22Rv1 (cell line): Measurements from ENCODE around the gene PCYT1A.

ENCODE experiments used
- CTCF ChIP-seq: fragments of 450-650 bp; IDR thresholded peaks from 2 replicates; pipeline ENCODE4 v1.5.1; 2017; ENCODE audit warnings: mild to moderate bottlenecking
- ZFX ChIP-seq: fragments of 450-650 bp; IDR thresholded peaks from 2 replicates; pipeline ENCODE4 v1.6.1; 2017; ENCODE audit warnings: antibody characterized with exemption, borderline replicate concordance

GRCh38 chr3:196240424-196240823 is 47.1 kb downstream of the PCYT1A start:
- TF ChIP-seq CTCF (no peak), ZFX (no peak)
